CD4-positive, alpha-beta T cell treated with Interleukin-17A for 1 hour (primary cell): ENCODE results near the gene ZNF618.

Source experiments
- DNase-seq: peaks from one replicate; pipeline ENCODE4 v3.0.0-alpha.2; 2020

Gene ZNF618

GRCh38 chr9:113886026-113886369 lies 9.9 kb downstream of the ZNF618 start:
- DNase-seq, result no peak

GRCh38 chr9:113886466-113886865 lies 10.4 kb downstream of the ZNF618 start:
- DNase-seq, result no peak

- DNase-seq, result peak; percentile 22
Measured at GRCh38 chr9:113886933-113887332, 10.8 kb downstream of the ZNF618 start.

- DNase-seq, result no peak
Measured at GRCh38 chr9:113887436-113887835, 11.3 kb downstream of the ZNF618 start.

GRCh38 chr9:113888336-113888735 lies 12.2 kb downstream of the ZNF618 start:
- no peak for DNase-seq

GRCh38 chr9:113888976-113889375 lies 12.9 kb downstream of the ZNF618 start:
- DNase-seq, result no peak

- no peak for DNase-seq
Measured at GRCh38 chr9:113890704-113891103, 14.6 kb downstream of the ZNF618 start.

GRCh38 chr9:113892861-113893491 lies 16.9 kb downstream of the ZNF618 start:
- DNase-seq, result no peak

- DNase-seq, result no peak
Measured at GRCh38 chr9:113894166-113894565, 18.1 kb downstream of the ZNF618 start.

GRCh38 chr9:113895526-113895925 lies 19.4 kb downstream of the ZNF618 start:
- DNase-seq, result no peak

- no peak for DNase-seq
Measured at GRCh38 chr9:113896713-113897112, 20.6 kb downstream of the ZNF618 start.

GRCh38 chr9:113898151-113898550 lies 22.0 kb downstream of the ZNF618 start:
- no peak for DNase-seq

GRCh38 chr9:113898596-113898995 lies 22.5 kb downstream of the ZNF618 start:
- DNase-seq, result no peak

- DNase-seq, result no peak
Measured at GRCh38 chr9:113899205-113899604, 23.1 kb downstream of the ZNF618 start.

GRCh38 chr9:113901221-113901688 lies 25.1 kb downstream of the ZNF618 start:
- DNase-seq, result no peak

GRCh38 chr9:113903514-113904077 lies 27.5 kb downstream of the ZNF618 start:
- DNase-seq, result no peak

- no peak for DNase-seq
Measured at GRCh38 chr9:113906411-113907110, 30.5 kb downstream of the ZNF618 start.

- DNase-seq, result no peak
Measured at GRCh38 chr9:113907282-113907681, 31.2 kb downstream of the ZNF618 start.

- DNase-seq, result no peak
Measured at GRCh38 chr9:113909421-113909820, 33.3 kb downstream of the ZNF618 start.

- DNase-seq, result no peak
Measured at GRCh38 chr9:113910036-113910639, 34.0 kb downstream of the ZNF618 start.

- DNase-seq, result no peak
Measured at GRCh38 chr9:113911850-113912557, 35.9 kb downstream of the ZNF618 start.

- no peak for DNase-seq
Measured at GRCh38 chr9:113912816-113913215, 36.7 kb downstream of the ZNF618 start.
